WTC11 (cell line): ENCODE data around the gene RNU5B-1. TPM values are rescaled to one million over a fixed set of nuclear protein-coding genes. Genes with fewer than 3 reads are reported as not detected.

Experiments
- ATAC-seq: fragments of 200-7000 bp; cut with Tn5 transposase; 2 replicates; pipeline ENCODE4 v1.10.0; 2021; ENCODE audit warnings: mild to moderate bottlenecking, moderate library complexity
- CTCF ChIA-PET: fragments of 300-600 bp; sonication (Branson Sonifier 250); formaldehyde crosslinking; loops from one replicate; lab custom pipeline; 2021; ENCODE audit warnings: antibody characterized with exemption; lab: Charles Lee
- POLR2A ChIA-PET: fragments of 350-600 bp; sonication (Branson Sonifier 250); formaldehyde crosslinking; loops from one replicate; lab custom pipeline; 2021; ENCODE audit warnings: antibody characterized with exemption; lab: Charles Lee
- DNase-seq: peaks from one replicate; pipeline ENCODE4 v3.0.0; 2021; ENCODE audit warnings: low spot score
- H3K27ac Mint-ChIP-seq: 2 replicates; pipeline ENCODE4 v1.8.0; 2021; ENCODE audit warnings: mixed read lengths
- H3K27me3 Mint-ChIP-seq: 2 replicates; pipeline ENCODE4 v1.8.0; 2021; ENCODE audit warnings: low read depth, mild to moderate bottlenecking, moderate library complexity, mixed read lengths
- H3K36me3 Mint-ChIP-seq: 2 replicates; pipeline ENCODE4 v1.8.0; 2021; ENCODE audit warnings: mixed read lengths
- H3K4me1 Mint-ChIP-seq: 2 replicates; pipeline ENCODE4 v1.8.0; 2022; ENCODE audit warnings: mixed read lengths
- H3K4me3 Mint-ChIP-seq: 2 replicates; pipeline ENCODE4 v1.8.0; 2021; ENCODE audit warnings: mild to moderate bottlenecking, moderate library complexity, mixed read lengths
- H3K9me3 Mint-ChIP-seq: 2 replicates; pipeline ENCODE4 v1.8.0; 2021; ENCODE audit warnings: mixed read lengths
- ATF1 ChIP-seq: sonication (generic); formaldehyde crosslinking; IDR thresholded peaks from 2 replicates; pipeline ENCODE4 v1.8.1; 2023; ENCODE audit warnings: mild to moderate bottlenecking, moderate library complexity, missing genetic modification reagents
- ESRRA ChIP-seq: sonication (generic); formaldehyde crosslinking; IDR thresholded peaks from 2 replicates; pipeline ENCODE4 v1.8.1; 2022; ENCODE audit warnings: mild to moderate bottlenecking, missing genetic modification reagents, borderline replicate concordance
- GABPB1 ChIP-seq: sonication (generic); formaldehyde crosslinking; IDR thresholded peaks from 2 replicates; pipeline ENCODE4 v1.8.1; 2023; ENCODE audit warnings: mild to moderate bottlenecking, missing genetic modification reagents
- HMGA2 ChIP-seq: fragments of 250-450 bp; sonication (Bioruptor Pico); IDR thresholded peaks from 2 replicates; pipeline ENCODE4 v1.4.0; 2021; ENCODE audit warnings: mild to moderate bottlenecking, moderate library complexity
- JAZF1 ChIP-seq: fragments of 250-450 bp; sonication (Bioruptor Pico); IDR thresholded peaks from 2 replicates; pipeline ENCODE4 v1.9.0; 2021; ENCODE audit warnings: moderate library complexity, mild to moderate bottlenecking, inconsistent platforms
- OVOL2 ChIP-seq: fragments of 250-450 bp; sonication (Bioruptor Pico); IDR thresholded peaks from 2 replicates; pipeline ENCODE4 v1.9.0; 2021; ENCODE audit warnings: mild to moderate bottlenecking, borderline replicate concordance
- SMAD4 ChIP-seq: sonication (generic); formaldehyde crosslinking; IDR thresholded peaks from 2 replicates; pipeline ENCODE4 v1.8.0; 2022; ENCODE audit warnings: mild to moderate bottlenecking, missing genetic modification reagents
- ZNF317 ChIP-seq: sonication (generic); formaldehyde crosslinking; IDR thresholded peaks from 2 replicates; pipeline ENCODE4 v1.8.1; 2023; ENCODE audit warnings: low read depth, mild to moderate bottlenecking, moderate library complexity, missing genetic modification reagents, borderline replicate concordance
- ZNF396 ChIP-seq: fragments of 250-450 bp; sonication (Bioruptor Pico); IDR thresholded peaks from 2 replicates; pipeline ENCODE4 v1.8.0; 2021; ENCODE audit warnings: mild to moderate bottlenecking, moderate library complexity, borderline replicate concordance
- total RNA-seq: library from RNA; stranded (reverse); gene quantifications from 3 replicates; pipeline ENCODE4 v1.2.3, GENCODE V29; 2021
- TF ChIP-seq, protein P1 (sequence below): sonication (generic); formaldehyde crosslinking; IDR thresholded peaks from 2 replicates; pipeline ENCODE4 v1.8.0; 2023; ENCODE audit warnings: missing genetic modification reagents, mild to moderate bottlenecking, borderline replicate concordance
- TF ChIP-seq, protein P2 (sequence below): sonication (generic); formaldehyde crosslinking; IDR thresholded peaks from 2 replicates; pipeline ENCODE4 v1.8.1; 2023; ENCODE audit warnings: mild to moderate bottlenecking, missing genetic modification reagents, borderline replicate concordance
- TF ChIP-seq, protein P3 (sequence below): fragments of 250-450 bp; sonication (Bioruptor Pico); IDR thresholded peaks from 2 replicates; pipeline ENCODE4 v1.9.0; 2021; ENCODE audit warnings: mild to moderate bottlenecking
- TF ChIP-seq, protein P4 (sequence below): sonication (generic); formaldehyde crosslinking; conservative IDR thresholded peaks from 2 replicates; pipeline ENCODE4 v1.8.1; 2022; ENCODE audit warnings: mild to moderate bottlenecking, missing genetic modification reagents
- TF ChIP-seq, protein P5 (sequence below): sonication (generic); formaldehyde crosslinking; IDR thresholded peaks from 2 replicates; pipeline ENCODE4 v1.8.1; 2022; ENCODE audit warnings: mild to moderate bottlenecking, moderate library complexity, missing genetic modification reagents

Gene RNU5B-1
- total RNA-seq, 1 experiment from 2014 or later = not detected

DNA sequence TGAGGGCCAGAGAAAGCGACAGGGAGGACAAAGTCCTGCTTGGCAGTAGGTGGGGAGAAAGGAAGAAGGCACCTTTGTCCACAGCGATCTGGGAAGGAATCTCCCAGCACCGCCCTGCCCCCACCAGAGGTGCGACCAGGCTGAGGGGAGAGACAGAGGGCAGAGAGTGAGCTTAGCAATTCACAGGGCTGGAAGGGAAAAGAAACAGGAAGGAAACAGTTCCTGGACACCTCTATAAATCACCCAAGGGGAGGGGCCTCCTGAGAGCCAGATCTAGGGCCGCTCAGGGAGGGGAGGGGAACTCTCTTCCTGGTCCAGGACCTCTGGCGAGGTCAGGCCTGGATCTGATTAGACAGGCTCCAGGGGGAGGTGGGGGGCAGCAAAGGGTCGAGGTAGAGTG, 35.4 kb downstream of the RNU5B-1 start (continued):
- TF ChIP-seq, protein P1, sequence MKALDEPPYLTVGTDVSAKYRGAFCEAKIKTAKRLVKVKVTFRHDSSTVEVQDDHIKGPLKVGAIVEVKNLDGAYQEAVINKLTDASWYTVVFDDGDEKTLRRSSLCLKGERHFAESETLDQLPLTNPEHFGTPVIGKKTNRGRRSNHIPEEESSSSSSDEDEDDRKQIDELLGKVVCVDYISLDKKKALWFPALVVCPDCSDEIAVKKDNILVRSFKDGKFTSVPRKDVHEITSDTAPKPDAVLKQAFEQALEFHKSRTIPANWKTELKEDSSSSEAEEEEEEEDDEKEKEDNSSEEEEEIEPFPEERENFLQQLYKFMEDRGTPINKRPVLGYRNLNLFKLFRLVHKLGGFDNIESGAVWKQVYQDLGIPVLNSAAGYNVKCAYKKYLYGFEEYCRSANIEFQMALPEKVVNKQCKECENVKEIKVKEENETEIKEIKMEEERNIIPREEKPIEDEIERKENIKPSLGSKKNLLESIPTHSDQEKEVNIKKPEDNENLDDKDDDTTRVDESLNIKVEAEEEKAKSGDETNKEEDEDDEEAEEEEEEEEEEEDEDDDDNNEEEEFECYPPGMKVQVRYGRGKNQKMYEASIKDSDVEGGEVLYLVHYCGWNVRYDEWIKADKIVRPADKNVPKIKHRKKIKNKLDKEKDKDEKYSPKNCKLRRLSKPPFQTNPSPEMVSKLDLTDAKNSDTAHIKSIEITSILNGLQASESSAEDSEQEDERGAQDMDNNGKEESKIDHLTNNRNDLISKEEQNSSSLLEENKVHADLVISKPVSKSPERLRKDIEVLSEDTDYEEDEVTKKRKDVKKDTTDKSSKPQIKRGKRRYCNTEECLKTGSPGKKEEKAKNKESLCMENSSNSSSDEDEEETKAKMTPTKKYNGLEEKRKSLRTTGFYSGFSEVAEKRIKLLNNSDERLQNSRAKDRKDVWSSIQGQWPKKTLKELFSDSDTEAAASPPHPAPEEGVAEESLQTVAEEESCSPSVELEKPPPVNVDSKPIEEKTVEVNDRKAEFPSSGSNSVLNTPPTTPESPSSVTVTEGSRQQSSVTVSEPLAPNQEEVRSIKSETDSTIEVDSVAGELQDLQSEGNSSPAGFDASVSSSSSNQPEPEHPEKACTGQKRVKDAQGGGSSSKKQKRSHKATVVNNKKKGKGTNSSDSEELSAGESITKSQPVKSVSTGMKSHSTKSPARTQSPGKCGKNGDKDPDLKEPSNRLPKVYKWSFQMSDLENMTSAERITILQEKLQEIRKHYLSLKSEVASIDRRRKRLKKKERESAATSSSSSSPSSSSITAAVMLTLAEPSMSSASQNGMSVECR (CRISPR knock-in tag) = no peak
- TF ChIP-seq, protein P2, sequence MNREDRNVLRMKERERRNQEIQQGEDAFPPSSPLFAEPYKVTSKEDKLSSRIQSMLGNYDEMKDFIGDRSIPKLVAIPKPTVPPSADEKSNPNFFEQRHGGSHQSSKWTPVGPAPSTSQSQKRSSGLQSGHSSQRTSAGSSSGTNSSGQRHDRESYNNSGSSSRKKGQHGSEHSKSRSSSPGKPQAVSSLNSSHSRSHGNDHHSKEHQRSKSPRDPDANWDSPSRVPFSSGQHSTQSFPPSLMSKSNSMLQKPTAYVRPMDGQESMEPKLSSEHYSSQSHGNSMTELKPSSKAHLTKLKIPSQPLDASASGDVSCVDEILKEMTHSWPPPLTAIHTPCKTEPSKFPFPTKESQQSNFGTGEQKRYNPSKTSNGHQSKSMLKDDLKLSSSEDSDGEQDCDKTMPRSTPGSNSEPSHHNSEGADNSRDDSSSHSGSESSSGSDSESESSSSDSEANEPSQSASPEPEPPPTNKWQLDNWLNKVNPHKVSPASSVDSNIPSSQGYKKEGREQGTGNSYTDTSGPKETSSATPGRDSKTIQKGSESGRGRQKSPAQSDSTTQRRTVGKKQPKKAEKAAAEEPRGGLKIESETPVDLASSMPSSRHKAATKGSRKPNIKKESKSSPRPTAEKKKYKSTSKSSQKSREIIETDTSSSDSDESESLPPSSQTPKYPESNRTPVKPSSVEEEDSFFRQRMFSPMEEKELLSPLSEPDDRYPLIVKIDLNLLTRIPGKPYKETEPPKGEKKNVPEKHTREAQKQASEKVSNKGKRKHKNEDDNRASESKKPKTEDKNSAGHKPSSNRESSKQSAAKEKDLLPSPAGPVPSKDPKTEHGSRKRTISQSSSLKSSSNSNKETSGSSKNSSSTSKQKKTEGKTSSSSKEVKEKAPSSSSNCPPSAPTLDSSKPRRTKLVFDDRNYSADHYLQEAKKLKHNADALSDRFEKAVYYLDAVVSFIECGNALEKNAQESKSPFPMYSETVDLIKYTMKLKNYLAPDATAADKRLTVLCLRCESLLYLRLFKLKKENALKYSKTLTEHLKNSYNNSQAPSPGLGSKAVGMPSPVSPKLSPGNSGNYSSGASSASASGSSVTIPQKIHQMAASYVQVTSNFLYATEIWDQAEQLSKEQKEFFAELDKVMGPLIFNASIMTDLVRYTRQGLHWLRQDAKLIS (CRISPR knock-in tag) = no peak
- TF ChIP-seq, protein P3, sequence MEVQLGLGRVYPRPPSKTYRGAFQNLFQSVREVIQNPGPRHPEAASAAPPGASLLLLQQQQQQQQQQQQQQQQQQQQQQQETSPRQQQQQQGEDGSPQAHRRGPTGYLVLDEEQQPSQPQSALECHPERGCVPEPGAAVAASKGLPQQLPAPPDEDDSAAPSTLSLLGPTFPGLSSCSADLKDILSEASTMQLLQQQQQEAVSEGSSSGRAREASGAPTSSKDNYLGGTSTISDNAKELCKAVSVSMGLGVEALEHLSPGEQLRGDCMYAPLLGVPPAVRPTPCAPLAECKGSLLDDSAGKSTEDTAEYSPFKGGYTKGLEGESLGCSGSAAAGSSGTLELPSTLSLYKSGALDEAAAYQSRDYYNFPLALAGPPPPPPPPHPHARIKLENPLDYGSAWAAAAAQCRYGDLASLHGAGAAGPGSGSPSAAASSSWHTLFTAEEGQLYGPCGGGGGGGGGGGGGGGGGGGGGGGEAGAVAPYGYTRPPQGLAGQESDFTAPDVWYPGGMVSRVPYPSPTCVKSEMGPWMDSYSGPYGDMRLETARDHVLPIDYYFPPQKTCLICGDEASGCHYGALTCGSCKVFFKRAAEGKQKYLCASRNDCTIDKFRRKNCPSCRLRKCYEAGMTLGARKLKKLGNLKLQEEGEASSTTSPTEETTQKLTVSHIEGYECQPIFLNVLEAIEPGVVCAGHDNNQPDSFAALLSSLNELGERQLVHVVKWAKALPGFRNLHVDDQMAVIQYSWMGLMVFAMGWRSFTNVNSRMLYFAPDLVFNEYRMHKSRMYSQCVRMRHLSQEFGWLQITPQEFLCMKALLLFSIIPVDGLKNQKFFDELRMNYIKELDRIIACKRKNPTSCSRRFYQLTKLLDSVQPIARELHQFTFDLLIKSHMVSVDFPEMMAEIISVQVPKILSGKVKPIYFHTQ (CRISPR knock-in tag) = no peak
- TF ChIP-seq ZNF396 (CRISPR knock-in tag) = no peak
- TF ChIP-seq, protein P4, sequence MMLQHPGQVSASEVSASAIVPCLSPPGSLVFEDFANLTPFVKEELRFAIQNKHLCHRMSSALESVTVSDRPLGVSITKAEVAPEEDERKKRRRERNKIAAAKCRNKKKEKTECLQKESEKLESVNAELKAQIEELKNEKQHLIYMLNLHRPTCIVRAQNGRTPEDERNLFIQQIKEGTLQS (CRISPR knock-in tag) = no peak
- no peak for TF ChIP-seq SMAD4 (CRISPR knock-in tag)
- no peak for TF ChIP-seq OVOL2 (CRISPR knock-in tag)

DNA sequence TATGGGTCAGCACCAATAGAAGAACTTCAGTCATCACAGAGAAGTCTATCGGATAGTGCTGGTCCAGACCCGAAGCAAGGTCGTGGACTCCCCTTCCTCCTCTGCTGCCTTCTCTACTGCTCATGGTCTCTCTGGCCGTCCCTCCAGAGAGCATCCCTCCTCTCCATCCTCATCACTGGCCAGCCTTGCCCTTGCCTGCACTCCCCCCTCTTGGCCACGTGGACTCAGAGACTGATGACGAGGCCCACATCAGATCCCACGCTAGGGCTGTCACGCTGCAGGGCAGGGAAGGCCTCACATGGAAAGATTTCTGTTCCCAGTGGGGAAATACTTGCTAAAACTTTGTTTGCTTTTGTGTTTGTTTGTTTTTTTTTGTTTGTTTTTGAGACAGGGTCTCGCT, 38.0 kb downstream of the RNU5B-1 start:
- no peaks in the 10 kb centered on the region for H3K9me3 Mint-ChIP-seq
- ATAC-seq (no peak), DNase-seq (no peak)
- no peaks in the 10 kb centered on the region for H3K36me3 Mint-ChIP-seq
- peaks cover 45% of the 10 kb centered on the region for H3K4me1 Mint-ChIP-seq
- no peak overlapping the region for H3K4me3 Mint-ChIP-seq
- ChIA-PET POLR2A (no interaction called here), CTCF (interaction anchor here (9.4 kb wide), 1 partner anchor 42 kb away, joined by 64 read pairs; no protein-coding TSS in a partner anchor)
- H3K27me3 Mint-ChIP-seq = peaks cover 4% of the 10 kb centered on the region; the same call in 1 of the 2 replicates
- no peak overlapping the region for H3K27ac Mint-ChIP-seq
- TF ChIP-seq, protein P5, sequence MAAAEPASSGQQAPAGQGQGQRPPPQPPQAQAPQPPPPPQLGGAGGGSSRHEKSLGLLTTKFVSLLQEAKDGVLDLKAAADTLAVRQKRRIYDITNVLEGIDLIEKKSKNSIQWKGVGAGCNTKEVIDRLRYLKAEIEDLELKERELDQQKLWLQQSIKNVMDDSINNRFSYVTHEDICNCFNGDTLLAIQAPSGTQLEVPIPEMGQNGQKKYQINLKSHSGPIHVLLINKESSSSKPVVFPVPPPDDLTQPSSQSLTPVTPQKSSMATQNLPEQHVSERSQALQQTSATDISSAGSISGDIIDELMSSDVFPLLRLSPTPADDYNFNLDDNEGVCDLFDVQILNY (CRISPR knock-in tag) = no peak
- no peak for TF ChIP-seq JAZF1 (CRISPR knock-in tag)
- no peak for TF ChIP-seq HMGA2 (CRISPR knock-in tag)
- TF ChIP-seq, protein P1 (CRISPR knock-in tag) = no peak
- no peak for TF ChIP-seq ZNF317
- TF ChIP-seq ATF1 = no peak
- no peak for TF ChIP-seq GABPB1 (CRISPR knock-in tag)
- TF ChIP-seq, protein P3 (CRISPR knock-in tag) = no peak
- TF ChIP-seq ESRRA = no peak
- no peak for TF ChIP-seq ZNF396 (CRISPR knock-in tag)
